ENCODE measurements around the gene TPRN.

Gene TPRN

GRCh38 chr9:137206602-137207001 lies 6.1 kb upstream of the TPRN start:
- DNase-seq, result no peak

- peak; percentile 96 to 97 for DNase-seq
Observed at GRCh38 chr9:137205126-137206069, 4.9 kb upstream of the TPRN start, which contains the start of the genes NDOR1 and TMEM203. TSS of gene NDOR1 (plus strand) at chr9:137205700. CDS start at chr9:137205778, 78 bp downstream. TSS of gene TMEM203 (minus strand) at chr9:137205648. CDS start at chr9:137205414, 234 bp downstream.

DNA sequence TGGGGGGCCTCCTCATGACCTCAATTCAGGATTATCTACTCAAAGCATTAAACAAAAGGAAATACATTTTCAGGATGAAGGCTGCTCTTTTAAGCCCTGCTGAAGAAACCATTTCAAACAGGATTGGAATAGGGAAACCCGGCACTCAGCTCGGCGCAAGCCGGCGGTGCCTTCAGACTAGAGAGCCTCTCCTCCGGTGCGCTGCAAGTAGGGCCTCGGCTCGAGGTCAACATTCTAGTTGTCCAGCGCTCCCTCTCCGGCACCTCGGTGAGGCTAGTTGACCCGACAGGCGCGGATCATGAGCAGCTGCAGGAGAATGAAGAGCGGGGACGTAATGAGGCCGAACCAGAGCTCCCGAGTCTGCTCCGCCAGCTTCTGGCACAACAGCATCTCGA lies 4.2 kb upstream of the TPRN start:
- no peak for DNase-seq

- no peak for DNase-seq
Observed at GRCh38 chr9:137202966-137203365, 2.4 kb upstream of the TPRN start.

DNA sequence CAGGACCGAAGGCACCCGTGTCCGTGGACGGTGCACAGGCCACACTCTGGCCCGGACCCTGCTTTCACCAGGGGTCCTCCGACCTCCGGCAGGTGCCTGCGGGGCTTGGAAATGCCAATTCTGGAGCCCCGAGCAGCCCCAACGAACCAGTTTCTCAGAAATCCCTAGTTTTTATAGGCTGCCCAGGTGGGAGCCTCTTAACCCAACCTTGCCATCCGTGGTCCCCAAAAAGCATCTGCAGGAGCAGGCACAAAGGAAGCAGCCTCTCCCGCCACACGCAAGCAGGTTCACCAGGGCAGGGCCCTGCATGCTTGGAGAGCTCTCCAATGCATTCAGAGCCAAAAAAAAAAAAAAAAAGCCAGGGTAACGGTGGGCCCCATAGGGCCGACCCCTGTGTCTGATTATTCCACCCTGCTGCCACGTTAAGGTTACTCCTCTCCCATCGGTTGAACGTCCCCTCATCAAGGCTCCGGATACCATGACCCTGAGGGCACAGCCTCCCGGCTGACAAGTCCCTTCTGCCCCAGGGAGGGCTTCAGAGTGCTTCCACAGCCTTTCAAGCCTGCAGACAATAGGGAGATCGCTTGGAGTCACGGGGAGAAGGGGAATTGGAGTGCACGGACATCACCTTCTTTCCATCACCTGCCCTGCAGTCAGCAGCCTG lies 796 bp upstream of the TPRN start:
- no peak for DNase-seq

- peak in 1 of 2 experiments; percentile 40 for DNase-seq
Observed at GRCh38 chr9:137199411-137200121, 975 bp downstream of the TPRN start.

- DNase-seq, result no peak
Observed at GRCh38 chr9:137198902-137199283, 1.6 kb downstream of the TPRN start.

DNA sequence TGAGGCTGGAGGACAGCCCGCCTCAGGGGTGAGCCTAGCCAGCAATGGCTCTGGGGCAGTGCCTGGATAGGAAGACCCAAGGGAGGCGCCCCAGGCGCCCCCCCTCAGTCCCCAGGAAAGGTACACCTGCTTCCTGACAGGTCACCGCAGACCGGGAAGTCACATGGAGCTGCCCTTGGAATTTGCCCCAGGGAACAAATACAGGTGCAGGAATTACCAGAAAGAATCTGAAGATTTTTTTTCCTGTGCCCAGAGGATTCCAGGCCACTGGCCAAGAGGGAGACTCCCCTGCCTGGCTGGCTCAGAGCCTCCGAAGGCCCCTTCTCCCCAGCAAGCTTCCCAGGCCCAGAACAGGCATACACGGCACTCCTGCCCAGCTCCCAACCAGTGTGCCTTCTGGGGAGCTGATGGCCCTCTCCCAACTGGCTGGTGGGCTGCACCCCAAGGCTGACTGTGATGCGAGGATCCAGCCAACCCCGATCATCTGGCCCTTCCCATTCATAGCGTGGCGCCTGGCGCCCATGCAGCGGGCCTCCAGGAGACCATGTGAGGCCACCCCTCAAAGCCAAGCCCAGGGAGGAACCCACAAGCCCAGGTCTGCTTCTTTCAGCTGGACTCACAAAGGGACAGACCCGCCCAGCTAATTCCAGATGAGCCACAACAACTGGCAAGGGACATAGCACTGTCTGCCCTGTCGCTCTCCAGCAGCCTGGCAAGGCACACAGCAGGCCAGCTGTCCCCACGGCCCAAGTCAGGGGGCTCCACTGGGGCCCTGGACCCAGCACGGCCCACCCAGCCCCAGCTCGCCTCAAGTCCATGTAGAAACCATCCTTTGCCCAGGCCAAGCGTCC lies 2.3 kb downstream of the TPRN start:
- no peak for DNase-seq

DNA sequence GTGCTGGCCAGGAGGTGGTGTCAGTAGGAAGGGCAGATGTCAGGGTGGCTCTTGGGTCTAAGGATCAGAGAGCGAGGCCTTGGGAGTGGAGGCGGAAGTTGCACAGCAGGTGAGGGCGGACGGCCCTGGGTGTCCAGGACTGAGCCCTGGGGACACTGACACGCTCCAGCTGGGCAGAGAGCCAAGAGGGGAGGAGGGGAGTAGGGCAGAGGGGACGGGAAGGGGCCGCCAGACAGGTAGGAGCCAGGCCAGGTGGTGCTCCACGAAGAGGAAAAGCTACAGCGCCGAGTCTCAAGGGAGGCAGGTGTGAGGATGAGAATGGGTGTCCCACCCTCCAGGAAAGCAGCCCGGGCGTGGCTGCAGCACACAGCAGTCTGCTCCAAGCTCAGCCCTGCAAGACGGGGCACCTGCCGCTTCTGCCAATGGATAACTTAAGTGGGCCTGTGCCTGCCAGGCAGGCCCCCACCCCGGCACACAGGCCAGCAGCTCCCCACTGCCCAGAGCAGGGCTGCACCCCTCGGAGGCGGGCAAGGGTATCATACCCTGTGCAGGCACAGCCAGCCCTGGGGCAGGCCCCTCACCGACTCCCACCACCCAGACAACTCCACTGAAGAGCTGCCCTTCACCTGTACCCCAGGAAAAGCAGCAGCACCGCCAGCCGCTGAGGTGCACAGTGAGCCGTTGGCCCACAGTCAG lies 4.9 kb downstream of the TPRN start:
- DNase-seq, result no peak

GRCh38 chr9:137194909-137195308 lies 5.6 kb downstream of the TPRN start:
- DNase-seq, result no peak

- no peak for DNase-seq
Observed at GRCh38 chr9:137194388-137194787, 6.2 kb downstream of the TPRN start.

- no peak for DNase-seq
Observed at GRCh38 chr9:137193771-137194170, 6.8 kb downstream of the TPRN start.

GRCh38 chr9:137192859-137193258 lies 7.7 kb downstream of the TPRN start:
- no peak for DNase-seq

- DNase-seq, result no peak
Observed at GRCh38 chr9:137192448-137192780, 8.1 kb downstream of the TPRN start.

GRCh38 chr9:137191691-137192447 lies 8.7 kb downstream of the TPRN start:
- DNase-seq, result no peak

- no peak for DNase-seq
Observed at GRCh38 chr9:137191245-137191644, 9.3 kb downstream of the TPRN start.

GRCh38 chr9:137190315-137190856 lies 10.2 kb downstream of the TPRN start:
- no peak for DNase-seq

- DNase-seq, result no peak
Observed at GRCh38 chr9:137189297-137190295, 10.9 kb downstream of the TPRN start.
